CD8-positive, alpha-beta memory T cell (primary cell): ENCODE measurements around the gene UPF2. TPM values are rescaled to one million over a fixed set of nuclear protein-coding genes. Genes with fewer than 3 reads are reported as not detected.
A peak's percentile ranks its signal among the peaks of the same experiment; 100 is the strongest.
"Not testable (repeated sequence)": the region's sequence is repeated elsewhere in the genome, so short reads cannot be mapped to it uniquely, and the experiment has no call there.

ENCODE experiments used
- CTCF ChIA-PET: fragments of 350-600 bp; sonication (Branson Sonifier 250); formaldehyde crosslinking; loops from one replicate; lab custom pipeline; 2021; ENCODE audit warnings: antibody characterized with exemption; lab: Charles Lee
- POLR2A ChIA-PET: fragments of 350-600 bp; sonication (Branson Sonifier 250); formaldehyde crosslinking; loops from one replicate; lab custom pipeline; 2021; ENCODE audit warnings: antibody characterized with exemption; lab: Charles Lee
- DNase-seq, 5 donors: peaks; one replicate each; pipeline versions ENCODE4 v3.0.0 to v3.0.0-alpha.2; 2020 to 2022; ENCODE audit warnings: mixed read lengths in 1 of 5
- H3K27ac ChIP-seq: one replicate; pipeline ENCODE4 v1.7.0; 2013; ENCODE audit warnings: low read depth, mild to moderate bottlenecking, low read length, moderate library complexity
- H3K27me3 ChIP-seq: 2 replicates; pipeline ENCODE4 v1.7.0; 2013; ENCODE audit warnings: low read length, mild to moderate bottlenecking; ENCODE audit not compliant: insufficient read depth, poor library complexity, severe bottlenecking
- H3K36me3 ChIP-seq: 2 replicates; pipeline ENCODE4 v1.7.0; 2013; ENCODE audit warnings: mild to moderate bottlenecking, low read length, moderate library complexity; ENCODE audit not compliant: insufficient read depth
- H3K4me1 ChIP-seq: 2 replicates; pipeline ENCODE4 v1.7.0; 2013; ENCODE audit warnings: mild to moderate bottlenecking, low read length, moderate library complexity; ENCODE audit not compliant: insufficient read depth
- H3K4me3 ChIP-seq: 2 replicates; pipeline ENCODE4 v1.7.0; 2013; ENCODE audit warnings: mild to moderate bottlenecking, low read length
- H3K9me3 ChIP-seq: 2 replicates; pipeline ENCODE4 v1.7.0; 2013; ENCODE audit warnings: mild to moderate bottlenecking, low read length
- H3K27ac Mint-ChIP-seq, 8 donors: one replicate each; pipeline ENCODE4 v1.8.0; 2020 to 2021; ENCODE audit warnings: mixed read lengths in 8 of 8, mild to moderate bottlenecking in 6 of 8, inconsistent platforms in 3 of 8, moderate library complexity in 3 of 8
- H3K27me3 Mint-ChIP-seq, 2 donors: one replicate each; pipeline ENCODE4 v1.8.0; 2020 to 2021; ENCODE audit warnings: mixed read lengths in 2 of 2, mild to moderate bottlenecking in 1 of 2, moderate library complexity in 1 of 2
- H3K36me3 Mint-ChIP-seq, 3 donors: one replicate each; pipeline ENCODE4 v1.8.0; 2020 to 2021; ENCODE audit warnings: mixed read lengths in 3 of 3, inconsistent platforms in 1 of 3, mild to moderate bottlenecking in 1 of 3
- H3K4me1 Mint-ChIP-seq, 3 donors: one replicate each; pipeline ENCODE4 v1.8.0; 2020 to 2021; ENCODE audit warnings: mixed read lengths in 3 of 3, inconsistent platforms in 1 of 3, mild to moderate bottlenecking in 1 of 3
- H3K4me3 Mint-ChIP-seq, 7 donors: one replicate each; pipeline ENCODE4 v1.8.0; 2020 to 2021; ENCODE audit warnings: mixed read lengths in 7 of 7, mild to moderate bottlenecking in 6 of 7, moderate library complexity in 4 of 7, inconsistent platforms in 2 of 7
- H3K9me3 Mint-ChIP-seq, 5 donors: one replicate each; pipeline ENCODE4 v1.8.0; 2020 to 2022; ENCODE audit warnings: mixed read lengths in 5 of 5, mild to moderate bottlenecking in 3 of 5, moderate library complexity in 2 of 5, inconsistent platforms in 1 of 5
- polyA plus RNA-seq: library from polyadenylated mRNA; unstranded; fragments of 300-500 nt; fragmentation: Illumina TruSeq; gene quantifications from one replicate; pipeline ENCODE4 v1.2.3, GENCODE V29; 2021
- total RNA-seq, 2 experiments: library from RNA; stranded (reverse); gene quantifications; one replicate each; pipeline ENCODE4 v1.2.3, GENCODE V29; 2021

The UPF2 gene
- total and polyA plus RNA-seq, 3 experiments from 2014 or later = 18.5 to 42.4 (median 39.8) TPM

GRCh38 chr10:11986593-11987216 is 55.9 kb downstream of the UPF2 start:
- Mint-ChIP-seq H3K27ac (peak overlapping the region in 2 of 8 donors; percentile 0 to 3), H3K27me3 (no peaks in the 10 kb centered on the region), H3K4me3 (no peak overlapping the region), H3K36me3 (peaks cover 7 to 51% (median 9%) of the 10 kb centered on the region in 3 donors), H3K9me3 (no peaks in the 10 kb centered on the region), H3K4me1 (peaks cover 8 to 13% (median 9%) of the 10 kb centered on the region in 3 donors)
- Histone ChIP-seq H3K9me3 (no peaks in the 10 kb centered on the region), H3K4me1 (no peaks in the 10 kb centered on the region), H3K4me3 (no peak overlapping the region), H3K27ac (no peak overlapping the region), H3K27me3 (no peaks in the 10 kb centered on the region), H3K36me3 (peaks cover 4% of the 10 kb centered on the region)
- peak; percentile 34 to 72 (median 52) for DNase-seq
- POLR2A ChIA-PET = no interaction called here
- CTCF ChIA-PET = interaction anchor here (1.0 to 2.0 kb wide), 13 partner anchors 9 to 720 kb away, joined by 3 to 10 read pairs (median 4); partner anchors contain the start of genes CDC123 and NUDT5

- Mint-ChIP-seq H3K36me3 (peaks cover 17 to 52% (median 20%) of the 10 kb centered on the region in 3 donors), H3K27ac (no peak overlapping the region), H3K9me3 (no peaks in the 10 kb centered on the region), H3K4me3 (no peak overlapping the region), H3K4me1 (peaks cover 7 to 14% (median 10%) of the 10 kb centered on the region in 3 donors), H3K27me3 (no peaks in the 10 kb centered on the region)
- Histone ChIP-seq H3K4me1 (no peaks in the 10 kb centered on the region), H3K27ac (no peak overlapping the region), H3K9me3 (no peaks in the 10 kb centered on the region), H3K36me3 (peaks cover 6% of the 10 kb centered on the region), H3K4me3 (no peak overlapping the region), H3K27me3 (no peaks in the 10 kb centered on the region)
- POLR2A ChIA-PET = no interaction called here
- DNase-seq = no peak
- CTCF ChIA-PET = interaction anchor here (0.9 kb wide), 1 partner anchor 67 kb away, joined by 4 read pairs; no protein-coding TSS in a partner anchor
Measured at GRCh38 chr10:11982253-11982652, 60.4 kb downstream of the UPF2 start.

GRCh38 chr10:11975795-11976194 is 66.8 kb downstream of the UPF2 start:
- peaks cover 0 to 16% (median 4%) of the 10 kb centered on the region in 3 donors for H3K4me1 Mint-ChIP-seq
- Histone ChIP-seq H3K4me3 (no peak overlapping the region), H3K4me1 (no peaks in the 10 kb centered on the region), H3K36me3 (peaks cover 6% of the 10 kb centered on the region), H3K27me3 (no peaks in the 10 kb centered on the region), H3K27ac (no peak overlapping the region), H3K9me3 (no peaks in the 10 kb centered on the region)
- ChIA-PET POLR2A (no interaction called here), CTCF (no interaction called here)
- no peak for DNase-seq
- H3K27ac Mint-ChIP-seq = no peak overlapping the region
- peaks cover 28 to 67% (median 35%) of the 10 kb centered on the region in 3 donors for H3K36me3 Mint-ChIP-seq
- H3K9me3 Mint-ChIP-seq = no peaks in the 10 kb centered on the region
- no peak overlapping the region for H3K4me3 Mint-ChIP-seq
- H3K27me3 Mint-ChIP-seq = no peaks in the 10 kb centered on the region

- H3K4me3 Mint-ChIP-seq, H3K27me3 Mint-ChIP-seq, H3K27ac Mint-ChIP-seq, H3K36me3 ChIP-seq, H3K27ac ChIP-seq, CTCF ChIA-PET, H3K9me3 Mint-ChIP-seq, POLR2A ChIA-PET, DNase-seq, H3K27me3 ChIP-seq, H3K4me3 ChIP-seq, H3K9me3 ChIP-seq, H3K4me1 ChIP-seq: not testable (repeated sequence)
- peaks cover 0 to 13% (median 2%) of the 10 kb centered on the region in 3 donors for H3K4me1 Mint-ChIP-seq
- peaks cover 19 to 49% (median 25%) of the 10 kb centered on the region in 3 donors for H3K36me3 Mint-ChIP-seq
Measured at GRCh38 chr10:11972523-11972922, 70.1 kb downstream of the UPF2 start.

GRCh38 chr10:11962176-11962575 is 80.4 kb downstream of the UPF2 start:
- Histone ChIP-seq H3K4me1 (no peaks in the 10 kb centered on the region), H3K4me3 (no peak overlapping the region), H3K27me3 (no peaks in the 10 kb centered on the region), H3K27ac (no peak overlapping the region), H3K9me3 (no peaks in the 10 kb centered on the region), H3K36me3 (peaks cover 30% of the 10 kb centered on the region)
- ChIA-PET CTCF (no interaction called here), POLR2A (no interaction called here)
- Mint-ChIP-seq H3K4me3 (no peak overlapping the region), H3K27ac (peak overlapping the region in 3 of 8 donors; percentile 13 to 67 (median 62)), H3K36me3 (peaks cover 12 to 86% (median 42%) of the 10 kb centered on the region in 3 donors), H3K9me3 (peaks cover 0 to 6% (median 4%) of the 10 kb centered on the region in 5 donors), H3K4me1 (no peaks in the 10 kb centered on the region), H3K27me3 (no peaks in the 10 kb centered on the region)
- DNase-seq = no peak

- ChIA-PET POLR2A (no interaction called here), CTCF (no interaction called here)
- Histone ChIP-seq H3K4me1 (no peaks in the 10 kb centered on the region), H3K4me3 (no peak overlapping the region), H3K27ac (no peak overlapping the region), H3K36me3 (peaks cover 28% of the 10 kb centered on the region), H3K9me3 (no peaks in the 10 kb centered on the region), H3K27me3 (no peaks in the 10 kb centered on the region)
- Mint-ChIP-seq H3K36me3 (peaks cover 9 to 85% (median 40%) of the 10 kb centered on the region in 3 donors), H3K27me3 (no peaks in the 10 kb centered on the region), H3K4me1 (no peaks in the 10 kb centered on the region), H3K9me3 (peaks cover 0 to 5% (median 1%) of the 10 kb centered on the region in 5 donors), H3K27ac (no peak overlapping the region), H3K4me3 (no peak overlapping the region)
- no peak for DNase-seq
Measured at GRCh38 chr10:11961771-11962170, 80.8 kb downstream of the UPF2 start.

- Histone ChIP-seq H3K9me3 (no peaks in the 10 kb centered on the region), H3K4me1 (no peaks in the 10 kb centered on the region), H3K27ac (no peak overlapping the region), H3K4me3 (no peak overlapping the region), H3K36me3 (peaks cover 23% of the 10 kb centered on the region), H3K27me3 (no peaks in the 10 kb centered on the region)
- Mint-ChIP-seq H3K4me3 (no peak overlapping the region), H3K4me1 (no peaks in the 10 kb centered on the region), H3K27me3 (no peaks in the 10 kb centered on the region), H3K36me3 (peaks cover 14 to 87% (median 45%) of the 10 kb centered on the region in 3 donors), H3K9me3 (no peaks in the 10 kb centered on the region), H3K27ac (peak overlapping the region in 2 of 8 donors; percentile 10 to 43)
- no peak for DNase-seq
- ChIA-PET CTCF (interaction anchor here (0.8 to 1.4 kb wide), 2 partner anchors 22 to 750 kb away, joined by 3 read pairs; no protein-coding TSS in a partner anchor), POLR2A (no interaction called here)
Measured at GRCh38 chr10:11959966-11960365, 82.6 kb downstream of the UPF2 start.

- no peak overlapping the region for H3K4me3 ChIP-seq
- Mint-ChIP-seq H3K27me3 (no peaks in the 10 kb centered on the region), H3K36me3 (peaks cover 14 to 81% (median 42%) of the 10 kb centered on the region in 3 donors), H3K4me1 (no peaks in the 10 kb centered on the region), H3K4me3 (no peak overlapping the region), H3K9me3 (no peaks in the 10 kb centered on the region), H3K27ac (no peak overlapping the region)
- no peaks in the 10 kb centered on the region for H3K27me3 ChIP-seq
- H3K9me3 ChIP-seq = no peaks in the 10 kb centered on the region
- DNase-seq = no peak
- no peak overlapping the region for H3K27ac ChIP-seq
- H3K4me1 ChIP-seq = no peaks in the 10 kb centered on the region
- POLR2A ChIA-PET = no interaction called here
- H3K36me3 ChIP-seq = peaks cover 23% of the 10 kb centered on the region
- CTCF ChIA-PET = no interaction called here
Measured at GRCh38 chr10:11958956-11959355, 83.7 kb downstream of the UPF2 start.
